RWPE2 (cell line): ENCODE data around the gene LTBP2.

Experiments used
- ATAC-seq: fragments of 200-7000 bp; cut with Tn5 transposase; 3 replicates; pipeline ENCODE4 v1.9.1; 2021; ENCODE audit warnings: low read depth
- DNase-seq: peaks from one replicate; pipeline ENCODE4 v3.0.0-alpha.2; 2020; ENCODE audit warnings: low spot score
- H3K27ac ChIP-seq: fragments of 450-650 bp; 2 replicates; pipeline ENCODE4 v1.5.1; 2017; ENCODE audit warnings: mild to moderate bottlenecking; ENCODE audit not compliant: poor library complexity, severe bottlenecking
- H3K27me3 ChIP-seq: fragments of 250-450 bp; sonication (Bioruptor Pico); 2 replicates; pipeline ENCODE4 v1.5.1; 2021; ENCODE audit warnings: mild to moderate bottlenecking, moderate library complexity; ENCODE audit not compliant: insufficient read depth, poor library complexity, severe bottlenecking
- H3K36me3 ChIP-seq: fragments of 250-450 bp; sonication (Bioruptor Pico); 2 replicates; pipeline ENCODE4 v1.5.1; 2020; ENCODE audit warnings: low read depth, mild to moderate bottlenecking, moderate library complexity
- H3K4me1 ChIP-seq: fragments of 250-450 bp; sonication (Bioruptor Pico); 2 replicates; pipeline ENCODE4 v1.5.1; 2021; ENCODE audit warnings: mild to moderate bottlenecking, moderate library complexity; ENCODE audit not compliant: insufficient read depth, poor library complexity, severe bottlenecking
- H3K4me3 ChIP-seq: fragments of 250-450 bp; sonication (Bioruptor Pico); 2 replicates; pipeline ENCODE4 v1.5.1; 2021; ENCODE audit warnings: mild to moderate bottlenecking, moderate library complexity; ENCODE audit not compliant: severe bottlenecking
- H3K9me3 ChIP-seq: fragments of 250-450 bp; sonication (Bioruptor Pico); 2 replicates; pipeline ENCODE4 v1.5.1; 2021; ENCODE audit warnings: mild to moderate bottlenecking, moderate library complexity; ENCODE audit not compliant: severe bottlenecking
- TF ChIP-seq, protein P1 (sequence below): fragments of 450-650 bp; IDR thresholded peaks from one replicate; pipeline ENCODE4 v1.5.1; 2017; ENCODE audit warnings: mild to moderate bottlenecking, moderate library complexity; ENCODE audit not compliant: poor library complexity, severe bottlenecking

LTBP2 gene

DNA sequence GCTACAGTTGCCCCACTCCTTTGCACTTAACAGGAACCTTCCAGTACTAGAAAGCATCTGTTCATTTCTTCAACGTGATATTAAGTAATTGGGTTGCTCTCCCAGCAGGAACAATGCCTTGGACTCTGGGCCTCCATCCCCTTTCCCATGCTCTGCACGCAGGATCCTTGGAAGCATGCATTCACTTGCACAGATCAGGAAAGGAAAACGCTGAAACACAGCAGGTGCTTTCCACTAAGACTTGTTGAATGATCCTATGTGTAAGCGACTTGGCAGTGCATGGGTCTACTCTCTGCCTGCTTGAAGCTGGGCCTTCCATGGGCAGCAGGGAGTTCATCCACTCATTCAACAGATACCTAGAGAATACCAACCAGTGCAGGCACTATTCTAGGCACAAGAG lies 2.3 kb downstream of the LTBP2 start:
- TF ChIP-seq, protein P1, sequence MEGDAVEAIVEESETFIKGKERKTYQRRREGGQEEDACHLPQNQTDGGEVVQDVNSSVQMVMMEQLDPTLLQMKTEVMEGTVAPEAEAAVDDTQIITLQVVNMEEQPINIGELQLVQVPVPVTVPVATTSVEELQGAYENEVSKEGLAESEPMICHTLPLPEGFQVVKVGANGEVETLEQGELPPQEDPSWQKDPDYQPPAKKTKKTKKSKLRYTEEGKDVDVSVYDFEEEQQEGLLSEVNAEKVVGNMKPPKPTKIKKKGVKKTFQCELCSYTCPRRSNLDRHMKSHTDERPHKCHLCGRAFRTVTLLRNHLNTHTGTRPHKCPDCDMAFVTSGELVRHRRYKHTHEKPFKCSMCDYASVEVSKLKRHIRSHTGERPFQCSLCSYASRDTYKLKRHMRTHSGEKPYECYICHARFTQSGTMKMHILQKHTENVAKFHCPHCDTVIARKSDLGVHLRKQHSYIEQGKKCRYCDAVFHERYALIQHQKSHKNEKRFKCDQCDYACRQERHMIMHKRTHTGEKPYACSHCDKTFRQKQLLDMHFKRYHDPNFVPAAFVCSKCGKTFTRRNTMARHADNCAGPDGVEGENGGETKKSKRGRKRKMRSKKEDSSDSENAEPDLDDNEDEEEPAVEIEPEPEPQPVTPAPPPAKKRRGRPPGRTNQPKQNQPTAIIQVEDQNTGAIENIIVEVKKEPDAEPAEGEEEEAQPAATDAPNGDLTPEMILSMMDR = no peak
- peak; percentile 7 for ATAC-seq
- H3K27me3 ChIP-seq = no peaks in the 10 kb centered on the region
- no peak for DNase-seq
- H3K4me3 ChIP-seq = peak overlapping the region; percentile 50
- peak overlapping the region; percentile 99 for H3K27ac ChIP-seq
- peaks cover 32% of the 10 kb centered on the region for H3K4me1 ChIP-seq
- no peaks in the 10 kb centered on the region for H3K9me3 ChIP-seq
- H3K36me3 ChIP-seq = peaks cover 33% of the 10 kb centered on the region

DNA sequence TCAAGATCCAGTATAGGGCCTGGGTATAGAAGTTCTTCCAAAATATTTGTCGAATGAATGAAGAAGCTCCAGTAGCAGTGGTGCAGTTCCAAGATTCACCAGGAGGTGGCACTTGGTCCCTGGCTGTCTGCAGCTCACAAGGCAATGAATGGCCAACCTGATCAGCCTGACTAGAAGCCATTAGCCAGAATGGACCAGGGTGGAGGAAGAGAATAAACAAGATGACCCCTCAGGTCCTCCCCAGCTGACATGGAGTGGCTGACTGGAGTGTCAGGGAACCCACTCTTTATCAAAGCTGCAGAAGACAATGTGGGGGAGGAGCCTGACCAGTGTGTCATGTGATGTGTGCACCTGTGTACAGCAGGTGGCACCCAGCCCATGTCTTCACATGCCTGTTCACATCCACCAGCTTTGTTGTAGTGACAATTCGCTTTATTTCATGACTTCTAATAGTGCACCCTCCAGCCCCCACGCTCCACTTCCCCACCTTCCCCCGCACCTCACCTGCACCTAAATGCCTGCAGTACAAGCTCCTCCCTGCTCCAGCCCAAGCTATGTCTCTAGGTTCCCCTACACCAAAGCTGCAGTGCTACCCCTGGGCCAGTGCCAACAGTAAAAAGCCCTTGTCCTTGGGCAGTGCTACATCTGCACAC lies 3.0 kb downstream of the LTBP2 start:
- Histone ChIP-seq H3K27ac (peak overlapping the region; percentile 99), H3K4me3 (no peak overlapping the region), H3K9me3 (no peaks in the 10 kb centered on the region), H3K27me3 (no peaks in the 10 kb centered on the region), H3K4me1 (peaks cover 29% of the 10 kb centered on the region), H3K36me3 (peaks cover 39% of the 10 kb centered on the region)
- TF ChIP-seq, protein P1 = peak; percentile 99
- DNase-seq = peak; percentile 87
- peak; percentile 47 for ATAC-seq

DNA sequence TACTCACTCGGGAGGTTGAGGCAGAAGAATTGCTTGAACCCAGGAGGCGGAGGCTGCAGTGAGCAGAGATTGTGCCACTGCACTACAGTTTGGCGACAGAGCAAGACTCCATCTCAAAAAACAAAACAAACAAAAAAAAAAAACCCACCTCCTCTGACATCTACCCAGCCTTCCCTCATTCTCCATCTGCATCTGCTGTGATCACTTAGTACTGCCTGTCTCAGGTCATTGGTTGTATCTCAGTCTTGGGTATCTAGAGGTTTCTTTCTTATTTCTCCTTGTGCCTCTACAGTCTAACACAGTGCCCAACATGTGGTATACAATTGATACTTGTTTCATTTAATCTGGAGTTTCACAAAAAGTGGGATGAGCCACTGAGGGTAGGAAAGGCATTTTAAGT lies 5.3 kb downstream of the LTBP2 start:
- TF ChIP-seq, protein P1 = no peak
- no peaks in the 10 kb centered on the region for H3K27me3 ChIP-seq
- H3K9me3 ChIP-seq = no peaks in the 10 kb centered on the region
- peak overlapping the region; percentile 99 for H3K27ac ChIP-seq
- no peak overlapping the region for H3K4me3 ChIP-seq
- peaks cover 21% of the 10 kb centered on the region for H3K4me1 ChIP-seq
- peaks cover 63% of the 10 kb centered on the region for H3K36me3 ChIP-seq
- DNase-seq = no peak
- no peak for ATAC-seq

DNA sequence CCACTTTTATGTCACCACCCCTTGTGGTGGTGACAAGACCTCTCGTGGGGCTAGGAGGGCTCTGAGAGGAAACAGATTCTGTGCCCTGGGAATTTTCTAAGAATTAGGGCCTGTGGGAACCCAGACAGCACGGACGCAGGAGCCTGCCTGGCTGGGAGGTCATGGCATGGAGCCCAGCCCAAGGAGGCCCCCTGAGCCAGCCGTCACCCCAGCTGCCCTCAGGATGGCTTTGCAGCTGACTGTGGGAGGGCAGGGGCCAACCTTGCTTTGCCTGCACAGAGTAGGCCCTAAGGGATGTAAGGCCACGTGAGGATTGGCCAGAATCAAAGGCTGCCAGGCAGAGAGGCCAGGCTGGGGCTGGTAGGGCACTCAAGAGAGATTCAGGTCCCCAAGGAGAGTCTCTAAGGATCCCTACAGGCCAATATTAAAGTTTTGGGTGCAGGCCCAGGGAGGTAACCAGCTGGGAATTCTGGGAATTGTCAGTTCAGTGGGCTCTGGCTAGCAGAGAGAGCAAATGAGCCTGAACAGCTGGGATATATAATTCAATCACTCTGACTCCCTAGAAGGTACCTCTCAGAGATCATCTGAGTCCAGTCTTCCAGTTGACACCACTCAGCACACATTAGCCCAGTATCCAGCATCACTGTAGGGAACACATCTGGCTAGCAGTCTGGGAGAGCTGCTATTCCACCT lies 6.4 kb downstream of the LTBP2 start:
- no peaks in the 10 kb centered on the region for H3K9me3 ChIP-seq
- peaks cover 74% of the 10 kb centered on the region for H3K36me3 ChIP-seq
- no peak for DNase-seq
- no peak for ATAC-seq
- no peaks in the 10 kb centered on the region for H3K27me3 ChIP-seq
- peak overlapping the region; percentile 99 for H3K27ac ChIP-seq
- H3K4me3 ChIP-seq = no peak overlapping the region
- TF ChIP-seq, protein P1 = no peak
- H3K4me1 ChIP-seq = peaks cover 21% of the 10 kb centered on the region

DNA sequence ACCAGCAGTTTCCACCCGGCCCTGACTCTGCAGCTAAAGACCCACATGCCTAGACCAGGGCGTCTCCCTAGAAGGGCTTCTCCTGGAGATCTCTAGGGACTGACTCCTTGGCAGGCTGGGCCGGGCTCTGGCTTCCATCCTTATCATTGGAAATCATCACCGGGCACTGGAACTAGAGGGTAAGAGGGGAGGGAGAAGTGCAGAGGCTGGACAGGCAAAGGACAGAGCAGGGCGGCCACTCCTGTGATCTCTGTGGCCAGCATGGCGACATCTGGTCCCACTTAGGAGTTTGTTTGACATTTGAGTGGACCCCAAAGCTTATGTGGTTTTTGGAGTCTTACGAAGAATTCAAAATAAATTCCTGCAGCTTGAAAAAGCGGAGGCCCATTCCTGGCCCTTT lies 7.1 kb downstream of the LTBP2 start:
- ATAC-seq (no peak), DNase-seq (no peak)
- no peaks in the 10 kb centered on the region for H3K9me3 ChIP-seq
- peaks cover 79% of the 10 kb centered on the region for H3K36me3 ChIP-seq
- H3K27ac ChIP-seq = peak overlapping the region; percentile 99
- H3K27me3 ChIP-seq = no peaks in the 10 kb centered on the region
- H3K4me3 ChIP-seq = no peak overlapping the region
- TF ChIP-seq, protein P1 = no peak
- peaks cover 19% of the 10 kb centered on the region for H3K4me1 ChIP-seq
